Fibroblast of skin of left biceps (primary cell): ENCODE measurements around the gene PHF20.
"Not testable (repeated sequence)": the region's sequence is repeated elsewhere in the genome, so short reads cannot be mapped to it uniquely, and the experiment has no call there.

Experiments
- DNase-seq, 2 experiments: peaks; one replicate each; pipeline ENCODE4 v3.0.0-alpha.2; 2013; ENCODE audit warnings: low read depth in 2 of 2

The PHF20 gene

DNA sequence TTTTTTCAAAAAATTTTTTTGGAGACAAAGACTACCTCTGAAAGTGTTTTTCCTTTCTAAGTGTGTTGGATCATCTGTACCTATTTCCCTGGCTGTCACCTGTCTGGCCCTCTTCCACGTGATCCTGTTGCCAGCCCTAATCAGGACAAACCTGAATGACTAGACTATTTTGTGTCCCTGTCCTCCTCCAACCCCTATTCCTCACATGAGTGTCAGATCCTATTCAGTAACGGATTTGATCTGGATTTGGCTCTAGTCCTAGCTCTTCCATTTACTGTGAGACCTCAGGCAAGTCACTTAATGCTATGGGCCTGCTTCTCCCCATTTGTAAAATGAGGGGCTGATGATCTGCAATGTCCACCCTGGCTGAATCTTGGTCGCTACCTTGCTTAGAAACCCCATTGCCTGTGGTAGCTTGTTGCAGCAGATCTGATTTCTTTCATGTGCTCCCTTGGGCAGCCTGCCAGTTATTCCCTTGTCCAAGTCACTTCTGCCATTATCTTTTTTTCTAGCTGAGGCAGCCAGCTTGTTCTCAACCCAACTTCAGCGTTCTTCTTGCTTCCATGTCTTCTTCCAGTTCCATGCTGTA, 4.8 kb downstream of the PHF20 start:
- DNase-seq = no peak

GRCh38 chr20:35783811-35784210, 12.0 kb downstream of the PHF20 start:
- DNase-seq = not testable (repeated sequence)

DNA sequence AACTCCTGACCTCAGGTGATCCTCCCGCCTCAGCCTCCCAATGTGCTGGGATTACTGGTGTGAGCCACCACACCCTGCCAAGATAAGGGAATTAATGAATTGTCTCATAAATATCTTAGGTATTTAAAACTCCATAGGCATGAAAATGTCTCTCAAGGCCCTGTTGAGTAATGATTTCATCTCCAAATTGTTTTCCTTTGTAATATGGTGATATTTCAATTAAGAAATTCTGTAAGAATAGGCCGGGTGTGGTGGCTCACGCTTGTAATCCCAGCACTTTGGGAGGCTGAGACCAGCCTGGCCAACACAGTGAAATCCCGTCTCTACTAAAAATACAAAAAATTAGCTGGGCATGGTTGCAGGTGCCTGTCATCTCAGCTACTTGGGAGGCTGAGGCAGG, 13.7 kb downstream of the PHF20 start:
- DNase-seq = not testable (repeated sequence)

- DNase-seq = no peak
These were observed 17.0 kb downstream of the PHF20 start for GRCh38 chr20:35788796-35789195.

DNA sequence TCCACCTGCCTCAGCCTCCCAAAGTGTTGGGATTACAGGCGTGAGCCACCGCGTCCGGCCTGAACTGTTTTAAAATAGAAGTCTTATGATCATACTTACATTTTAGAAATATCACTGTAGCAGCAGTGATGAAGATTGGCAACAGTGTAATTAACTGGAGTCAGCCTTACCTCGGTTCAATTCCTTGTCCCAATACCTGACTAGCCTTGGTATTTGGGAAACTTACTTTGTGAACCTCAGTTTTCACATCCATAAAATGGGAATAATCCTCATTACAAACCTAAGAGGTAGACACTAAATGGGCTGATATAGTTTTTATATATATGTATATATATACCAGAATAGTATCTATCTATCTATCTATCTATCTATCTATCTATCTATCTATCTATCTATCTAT, 19.3 kb downstream of the PHF20 start:
- no peak for DNase-seq

DNA sequence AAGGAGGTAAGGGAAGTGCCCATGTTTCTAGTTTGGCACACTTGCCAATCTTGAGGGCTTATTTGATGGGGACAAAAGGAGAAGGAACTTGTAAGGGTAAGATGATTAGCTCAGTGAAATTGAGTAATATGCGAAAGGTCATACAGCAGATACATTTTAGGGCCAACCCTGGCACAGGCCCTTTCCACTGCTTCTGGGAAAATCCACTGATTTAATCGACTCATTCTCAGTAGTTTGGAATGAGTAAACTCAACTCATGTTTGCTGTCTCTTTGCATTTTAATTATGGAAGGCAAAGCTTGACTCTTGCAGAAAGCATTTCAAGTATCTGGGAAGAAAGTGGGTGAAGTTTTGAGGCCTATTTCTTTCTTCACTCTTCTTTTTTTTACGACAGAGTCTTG, 20.0 kb downstream of the PHF20 start:
- peak; percentile 50 to 56 for DNase-seq

DNA sequence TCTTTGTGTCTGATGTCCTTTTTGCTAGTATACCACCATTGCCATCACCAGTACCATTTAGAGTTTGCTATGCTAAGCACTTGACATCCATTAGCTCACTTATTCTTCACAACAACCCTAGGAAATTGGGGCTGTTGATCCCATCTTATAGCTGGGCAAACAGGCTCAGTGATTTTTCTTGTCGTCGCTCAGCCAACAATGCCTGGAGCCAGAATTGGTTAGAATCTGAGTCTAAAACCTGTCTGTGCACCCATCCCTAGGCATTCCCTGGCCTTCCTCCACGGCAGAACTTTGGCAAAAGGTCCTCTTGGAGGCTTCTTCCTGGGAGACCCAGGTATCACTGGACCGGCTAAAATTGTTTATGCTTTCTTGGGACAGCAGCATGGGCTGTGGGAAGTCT, 20.9 kb downstream of the PHF20 start:
- DNase-seq = no peak

GRCh38 chr20:35796571-35796970, 24.8 kb downstream of the PHF20 start:
- DNase-seq = no peak

DNA sequence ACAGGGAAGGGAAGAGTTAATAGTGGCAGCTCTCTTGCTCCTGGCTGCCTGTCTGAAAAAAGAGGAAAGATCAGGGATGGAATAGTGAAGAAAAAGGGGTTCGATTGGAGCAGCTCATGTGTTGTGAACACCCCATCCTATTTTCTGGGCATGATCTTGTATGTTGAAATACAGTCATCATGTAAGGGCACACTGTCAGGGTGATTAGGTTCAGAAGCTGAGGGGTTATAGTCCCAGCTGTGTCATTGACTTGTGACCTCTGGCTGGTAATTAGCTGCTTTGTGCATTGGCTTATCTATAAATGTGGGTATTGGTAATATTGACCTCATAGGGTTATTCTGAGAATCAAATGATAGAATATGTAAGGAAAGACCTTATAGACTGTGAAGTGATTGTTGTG, 30.1 kb downstream of the PHF20 start:
- DNase-seq = no peak

GRCh38 chr20:35806075-35806474, 34.3 kb downstream of the PHF20 start:
- no peak for DNase-seq

DNA sequence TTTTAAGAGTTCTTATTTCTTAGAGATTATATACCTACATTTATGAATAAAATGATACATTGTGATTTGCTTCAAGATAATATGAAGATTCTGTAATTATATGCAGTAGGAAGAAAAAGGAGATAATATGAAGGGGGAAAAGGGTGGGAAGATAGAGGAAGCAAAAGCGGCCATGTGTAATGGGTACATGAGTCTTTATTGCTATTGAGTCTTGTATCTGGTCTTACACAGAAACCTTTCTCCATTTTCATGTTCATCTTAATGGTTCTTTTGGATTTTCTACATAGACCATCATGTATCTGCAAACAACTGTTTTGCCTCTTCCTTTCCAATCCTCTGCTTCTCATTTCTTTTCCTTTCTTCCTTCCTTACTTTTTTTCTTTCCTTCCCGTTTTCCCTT, 36.1 kb downstream of the PHF20 start:
- no peak for DNase-seq

DNA sequence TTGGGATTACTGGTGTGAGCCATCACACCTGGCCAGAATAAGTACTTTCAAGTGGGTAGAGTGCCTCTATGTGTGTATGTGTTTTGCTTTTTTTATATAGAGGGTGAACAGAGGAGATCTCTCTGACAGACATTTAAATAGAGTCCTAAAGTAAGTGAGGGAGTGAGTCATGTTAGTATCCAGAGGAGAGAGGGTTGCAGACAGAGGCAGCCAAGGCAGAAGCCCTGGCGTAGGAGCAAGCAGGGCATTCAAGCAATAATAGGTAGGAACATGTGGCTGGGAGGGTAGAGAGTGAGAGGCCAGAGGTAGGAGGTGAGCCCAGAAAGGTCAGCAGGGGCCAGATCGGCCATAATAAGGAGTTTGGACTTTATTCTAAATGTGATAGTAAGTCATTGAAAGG, 48.9 kb downstream of the PHF20 start:
- DNase-seq = no peak

- DNase-seq = peak; percentile 60 to 61
These were observed 50.0 kb downstream of the PHF20 start for GRCh38 chr20:35821807-35822242.

- DNase-seq = no peak
These were observed 51.3 kb downstream of the PHF20 start for GRCh38 chr20:35823147-35823546.

DNA sequence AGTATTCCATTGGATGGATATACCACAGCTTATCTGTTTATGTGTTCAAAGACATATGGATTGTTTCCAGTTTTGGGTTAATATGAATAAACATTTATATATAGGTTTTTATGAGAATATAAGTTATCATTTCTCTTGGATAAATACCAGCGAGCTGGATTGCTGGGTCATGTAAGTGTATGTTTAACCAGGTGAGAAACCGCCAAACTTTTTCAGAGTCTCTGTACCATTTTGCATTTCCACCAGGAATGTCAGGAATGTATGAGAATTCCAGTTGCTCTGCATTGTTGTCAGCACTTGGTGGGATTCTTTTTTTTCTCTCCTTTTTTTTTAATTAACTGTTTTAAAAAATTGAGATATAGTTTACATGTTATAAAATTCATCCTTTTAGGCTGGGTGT, 52.1 kb downstream of the PHF20 start:
- DNase-seq = peak in 1 of 2 experiments; percentile 13

- DNase-seq = no peak
These were observed 54.7 kb downstream of the PHF20 start for GRCh38 chr20:35826397-35826998.

- DNase-seq = no peak
These were observed 56.6 kb downstream of the PHF20 start for GRCh38 chr20:35828434-35828833.

DNA sequence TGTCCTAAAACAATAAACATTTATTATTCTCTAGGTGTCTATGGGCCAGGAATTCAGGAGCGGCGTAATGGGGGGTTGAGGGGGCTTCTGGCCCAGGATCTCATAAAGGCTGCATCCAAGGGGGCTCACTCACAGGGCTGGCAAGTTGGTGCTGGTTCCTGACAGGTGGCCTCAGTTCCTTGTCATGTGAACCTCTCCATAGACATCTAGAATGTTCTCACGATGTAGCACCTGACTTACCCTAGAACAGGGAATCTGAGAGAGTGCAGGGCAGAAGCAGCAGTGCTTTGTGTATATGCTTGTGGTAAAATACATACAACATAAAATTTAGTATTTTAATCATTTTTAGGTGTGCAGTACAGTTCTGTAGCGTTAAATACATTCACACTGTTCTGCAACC, 57.1 kb downstream of the PHF20 start:
- DNase-seq = no peak

DNA sequence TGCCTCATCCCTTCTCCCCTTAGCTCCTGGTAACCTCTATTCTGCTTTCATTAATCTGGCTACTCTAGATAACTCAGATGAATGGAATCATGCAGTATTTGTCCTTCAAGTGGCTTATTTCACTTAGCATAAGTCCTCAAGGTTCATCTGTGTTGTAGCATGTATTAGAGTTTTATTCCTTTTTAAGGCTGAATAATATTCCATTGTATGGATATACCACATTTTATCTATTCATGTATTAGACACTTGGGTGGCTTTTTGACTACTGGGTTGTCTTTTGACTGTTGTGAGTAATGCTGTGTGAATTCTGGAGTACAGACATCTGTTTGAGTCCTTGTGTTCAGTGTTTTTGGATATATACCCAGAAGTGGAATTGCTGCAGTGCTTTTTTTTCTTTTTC, 58.4 kb downstream of the PHF20 start:
- DNase-seq = no peak

GRCh38 chr20:35831029-35831428, 59.2 kb downstream of the PHF20 start:
- DNase-seq = no peak

DNA sequence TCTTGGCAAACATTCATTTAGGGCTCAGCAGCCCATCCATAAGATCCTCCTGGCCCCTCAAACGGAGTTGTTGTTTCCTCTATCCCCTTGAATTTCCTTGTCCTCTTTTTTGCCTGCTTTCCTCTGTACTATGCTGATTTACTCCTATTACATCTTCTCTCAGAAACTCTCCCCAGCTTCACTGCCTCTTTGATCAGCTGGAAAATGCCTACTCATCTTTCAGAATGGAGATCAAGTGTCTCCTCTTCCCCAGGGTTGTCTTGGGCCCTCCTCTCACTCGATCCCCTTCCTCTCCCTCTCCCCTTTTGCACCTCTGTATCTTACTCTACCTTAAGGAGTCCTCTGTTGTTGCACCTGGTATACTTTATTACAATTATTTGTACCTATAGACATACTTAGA, 60.2 kb downstream of the PHF20 start:
- no peak for DNase-seq

DNA sequence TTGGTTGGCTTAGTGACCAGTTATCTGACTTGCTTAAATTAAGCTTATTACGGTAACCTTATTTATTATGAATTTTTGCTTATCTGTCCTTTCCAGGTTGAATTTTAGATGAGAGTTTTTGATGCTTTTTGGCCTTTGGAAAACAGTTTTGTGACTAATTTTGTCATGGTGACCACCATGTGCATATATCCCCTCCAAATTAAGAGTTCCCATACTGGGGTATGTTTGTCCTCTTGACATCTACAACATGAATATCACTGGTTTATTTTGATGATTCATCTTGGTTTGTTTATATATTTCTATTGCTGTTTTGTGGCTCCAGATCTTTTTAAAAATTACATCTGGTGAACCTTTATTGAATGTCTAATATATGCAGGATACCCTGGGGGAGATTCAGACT, 61.4 kb downstream of the PHF20 start:
- no peak for DNase-seq

- DNase-seq = no peak
These were observed 65.9 kb downstream of the PHF20 start for GRCh38 chr20:35837577-35838195.

DNA sequence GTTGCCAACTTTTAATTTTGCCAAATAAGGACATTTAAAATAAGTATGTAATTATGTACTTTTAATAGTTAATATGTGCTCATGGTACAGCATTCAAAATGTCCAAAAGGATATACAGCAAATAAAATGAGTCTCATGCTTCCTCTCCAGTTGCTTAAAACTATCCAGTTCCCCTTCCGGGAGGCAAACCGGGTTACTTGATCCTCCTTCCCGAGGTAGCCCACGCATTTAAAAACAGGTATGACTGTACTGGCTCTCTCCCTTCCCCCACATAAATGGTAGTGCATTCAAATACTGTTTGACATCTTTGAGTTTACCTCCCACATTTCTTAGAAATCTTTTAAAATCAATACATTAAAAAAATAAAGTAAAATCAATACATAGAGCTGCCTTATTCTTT, 66.4 kb downstream of the PHF20 start:
- DNase-seq = no peak
